ENCODE data around the gene EBI3. TPM values are rescaled to one million over a fixed set of nuclear protein-coding genes. Genes with fewer than 3 reads are reported as not detected.

Gene EBI3
- total and polyA plus RNA-seq, 2 of the 13 experiments (the other 11 are each of a cell fraction or from before 2014, with no cell fraction given), result 3.4 TPM; not detected in 1

GRCh38 chr19:4229179-4229931 is at the start of gene EBI3 (continued):
- TF ChIP-seq ZNF570 (CRISPR knock-in tag; IDR thresholded peaks at IDR 0.05; ENCODE audit: borderline replicate concordance), result no peak
- TF ChIP-seq HDAC1 (CRISPR knock-in tag; IDR thresholded peaks at IDR 0.05), result peak; percentile 76
- TF ChIP-seq ZNF883 (CRISPR knock-in tag; IDR thresholded peaks at IDR 0.05; ENCODE audit: not compliant biosample characterization), result no peak
- no peak for TF ChIP-seq ZNF256 (CRISPR knock-in tag; conservative IDR thresholded peaks at IDR 0.05)
- TF ChIP-seq LCORL (IDR thresholded peaks at IDR 0.05), result no peak
- peak; percentile 67; the same call in 1 of the 2 replicates for TF ChIP-seq LCORL (CRISPR knock-in tag; IDR thresholded peaks at IDR 0.05)
- 0 out of 2 replicates have a peak, but pooled peaks have one; percentile 19 for TF ChIP-seq PHF21A (CRISPR knock-in tag; IDR thresholded peaks at IDR 0.05)
- TF ChIP-seq ZKSCAN5 (CRISPR knock-in tag; IDR thresholded peaks at IDR 0.05), result 0 out of 2 replicates have a peak, but pooled peaks have one; percentile 39
- no peak for TF ChIP-seq SIX1 (CRISPR knock-in tag; IDR thresholded peaks at IDR 0.05; ENCODE audit: borderline replicate concordance)
- TF ChIP-seq ZNF766 (CRISPR knock-in tag; IDR thresholded peaks at IDR 0.05; ENCODE audit: borderline replicate concordance), result no peak
- TF ChIP-seq NFRKB (IDR thresholded peaks at IDR 0.05), result no peak
- 0 out of 2 replicates have a peak, but pooled peaks have one; percentile 43 for TF ChIP-seq ZNF431 (CRISPR knock-in tag; IDR thresholded peaks at IDR 0.05; ENCODE audit: borderline replicate concordance, low read depth)
- no peak for TF ChIP-seq MAZ (IDR thresholded peaks at IDR 0.05; ENCODE audit: borderline replicate concordance, low read depth, low read length)
- peak; percentile 61; the same call in 1 of the 2 replicates for TF ChIP-seq MAZ (CRISPR knock-in tag; IDR thresholded peaks at IDR 0.05; ENCODE audit: low read depth)
- no peak for TF ChIP-seq MAFF (IDR thresholded peaks at IDR 0.05; ENCODE audit: low read depth, low read length)
- TF ChIP-seq KDM5B (CRISPR knock-in tag; IDR thresholded peaks at IDR 0.05; ENCODE audit: borderline replicate concordance), result 0 out of 2 replicates have a peak, but pooled peaks have one; percentile 35
- peak; percentile 64; the same call in 1 of the 2 replicates for TF ChIP-seq ZNF567 (CRISPR knock-in tag; IDR thresholded peaks at IDR 0.05; ENCODE audit: borderline replicate concordance)
- no peak for TF ChIP-seq ZNF143 (CRISPR knock-in tag; IDR thresholded peaks at IDR 0.05)
- TF ChIP-seq NFKB2 (CRISPR knock-in tag; IDR thresholded peaks at IDR 0.05; ENCODE audit: borderline replicate concordance), result 0 out of 2 replicates have a peak, but pooled peaks have one; percentile 70
- TF ChIP-seq KDM6A (CRISPR knock-in tag; IDR thresholded peaks at IDR 0.05; ENCODE audit: low read depth), result peak; percentile 35; the same call in 1 of the 2 replicates
- no peak for TF ChIP-seq ZNF850 (CRISPR knock-in tag; conservative IDR thresholded peaks at IDR 0.05)
- peak; percentile 53 for TF ChIP-seq GATAD2A (CRISPR knock-in tag; IDR thresholded peaks at IDR 0.05)
- peak; percentile 54 for TF ChIP-seq FOSL2 (CRISPR knock-in tag; IDR thresholded peaks at IDR 0.05)
- peak; percentile 36; the same call in 1 of the 2 replicates for TF ChIP-seq GABPB1 (CRISPR knock-in tag; IDR thresholded peaks at IDR 0.05)
- peak; percentile 29; the same call in 1 of the 2 replicates for TF ChIP-seq ZBTB38 (CRISPR knock-in tag; IDR thresholded peaks at IDR 0.05)
- TF ChIP-seq TOPORS (CRISPR knock-in tag; IDR thresholded peaks at IDR 0.05), result no peak
- TF ChIP-seq ZFP91 (CRISPR knock-in tag; IDR thresholded peaks at IDR 0.05; ENCODE audit: borderline replicate concordance), result peak; percentile 45; the same call in 1 of the 2 replicates
- 0 out of 2 replicates have a peak, but pooled peaks have one; percentile 21 for TF ChIP-seq KDM2A (CRISPR knock-in tag; IDR thresholded peaks at IDR 0.05; ENCODE audit: borderline replicate concordance, low read depth)
- TF ChIP-seq TEAD3 (CRISPR knock-in tag; optimal IDR thresholded peaks at IDR 0.05; ENCODE audit: borderline replicate concordance), result peak; percentile 71
- TF ChIP-seq ZNF205 (CRISPR knock-in tag; IDR thresholded peaks at IDR 0.05), result peak; percentile 11; the same call in 1 of the 2 replicates
- TF ChIP-seq CBX5 (CRISPR knock-in tag; IDR thresholded peaks at IDR 0.05; ENCODE audit: borderline replicate concordance), result 0 out of 2 replicates have a peak, but pooled peaks have one; percentile 14
